SJSA1 (cell line): Measurements from ENCODE around the gene EPG5. TPM values are rescaled to one million over a fixed set of nuclear protein-coding genes. Genes with fewer than 3 reads are reported as not detected.

Experiments
- DNase-seq, 2 experiments: peaks; one replicate each; pipeline ENCODE4 v3.0.0-alpha.2; 2015 to 2020; ENCODE audit warnings: low spot score in 2 of 2, low read depth in 1 of 2
- H3K27ac ChIP-seq: fragments of 250-450 bp; sonication (Bioruptor Pico); 2 replicates; pipeline ENCODE4 v1.5.1; 2020; ENCODE audit warnings: mild to moderate bottlenecking, moderate library complexity
- H3K27me3 ChIP-seq: fragments of 250-450 bp; sonication (Bioruptor Pico); replicated peaks from 2 replicates; pipeline ENCODE4 v1.5.1; 2020; ENCODE audit warnings: mild to moderate bottlenecking, moderate library complexity
- H3K36me3 ChIP-seq: fragments of 250-450 bp; sonication (Bioruptor Pico); 2 replicates; pipeline ENCODE4 v1.5.1; 2020; ENCODE audit warnings: mild to moderate bottlenecking
- H3K4me1 ChIP-seq: fragments of 250-450 bp; sonication (Bioruptor Pico); replicated peaks from 2 replicates; pipeline ENCODE4 v1.6.1; 2021; ENCODE audit warnings: mild to moderate bottlenecking
- H3K4me3 ChIP-seq: fragments of 250-450 bp; sonication (Bioruptor Pico); 2 replicates; pipeline ENCODE4 v1.5.1; 2020; ENCODE audit warnings: mild to moderate bottlenecking
- H3K9me3 ChIP-seq: fragments of 250-450 bp; sonication (Bioruptor Pico); replicated peaks from 2 replicates; pipeline ENCODE4 v1.5.1; 2020; ENCODE audit warnings: mild to moderate bottlenecking
- total RNA-seq: library from RNA; depleted of rRNA; stranded (reverse); fragments of >200 nt; shearing (Covaris generic); gene quantifications from 2 replicates; pipeline ENCODE4 v1.2.3, GENCODE V29; 2014

EPG5 gene
- total RNA-seq, 1 experiment from 2014 or later = 14.8 TPM

- Histone ChIP-seq H3K27ac (no peak overlapping the region), H3K4me3 (no peak overlapping the region), H3K27me3 (no peaks in the 10 kb centered on the region), H3K36me3 (peaks cover 36% of the 10 kb centered on the region), H3K9me3 (no peaks in the 10 kb centered on the region), H3K4me1 (no peaks in the 10 kb centered on the region)
- no peak for DNase-seq
Measured at GRCh38 chr18:45889419-45890064, 77.6 kb downstream of the EPG5 start.

- Histone ChIP-seq H3K36me3 (peaks cover 38% of the 10 kb centered on the region), H3K9me3 (no peaks in the 10 kb centered on the region), H3K27me3 (no peaks in the 10 kb centered on the region), H3K27ac (no peak overlapping the region), H3K4me1 (no peaks in the 10 kb centered on the region), H3K4me3 (no peak overlapping the region)
- DNase-seq = no peak
Measured at GRCh38 chr18:45887585-45887984, 79.5 kb downstream of the EPG5 start.

GRCh38 chr18:45880876-45881558, 86.1 kb downstream of the EPG5 start:
- no peak for DNase-seq
- Histone ChIP-seq H3K27me3 (no peaks in the 10 kb centered on the region), H3K36me3 (peaks cover 57% of the 10 kb centered on the region), H3K27ac (no peak overlapping the region), H3K9me3 (no peaks in the 10 kb centered on the region), H3K4me1 (no peaks in the 10 kb centered on the region), H3K4me3 (no peak overlapping the region)

GRCh38 chr18:45879681-45880655, 87.2 kb downstream of the EPG5 start:
- Histone ChIP-seq H3K4me1 (no peaks in the 10 kb centered on the region), H3K4me3 (no peak overlapping the region), H3K36me3 (peaks cover 60% of the 10 kb centered on the region), H3K27me3 (no peaks in the 10 kb centered on the region), H3K9me3 (no peaks in the 10 kb centered on the region), H3K27ac (no peak overlapping the region)
- DNase-seq = peak; percentile 56 to 61

- Histone ChIP-seq H3K4me3 (no peak overlapping the region), H3K9me3 (no peaks in the 10 kb centered on the region), H3K36me3 (peaks cover 67% of the 10 kb centered on the region), H3K27me3 (no peaks in the 10 kb centered on the region), H3K27ac (no peak overlapping the region), H3K4me1 (no peaks in the 10 kb centered on the region)
- no peak for DNase-seq
Measured at GRCh38 chr18:45877403-45877802, 89.7 kb downstream of the EPG5 start.

GRCh38 chr18:45876161-45876560, 91.0 kb downstream of the EPG5 start:
- DNase-seq = no peak
- H3K27ac ChIP-seq = no peak overlapping the region
- H3K27me3 ChIP-seq = no peaks in the 10 kb centered on the region
- no peaks in the 10 kb centered on the region for H3K4me1 ChIP-seq
- H3K4me3 ChIP-seq = no peak overlapping the region
- H3K9me3 ChIP-seq = no peaks in the 10 kb centered on the region
- H3K36me3 ChIP-seq = peaks cover 71% of the 10 kb centered on the region

- Histone ChIP-seq H3K27ac (no peak overlapping the region), H3K4me1 (no peaks in the 10 kb centered on the region), H3K9me3 (no peaks in the 10 kb centered on the region), H3K4me3 (no peak overlapping the region), H3K36me3 (peaks cover 72% of the 10 kb centered on the region), H3K27me3 (no peaks in the 10 kb centered on the region)
- DNase-seq = no peak
Measured at GRCh38 chr18:45874491-45875184, 92.5 kb downstream of the EPG5 start.

GRCh38 chr18:45871431-45872084, 95.6 kb downstream of the EPG5 start:
- Histone ChIP-seq H3K36me3 (peaks cover 71% of the 10 kb centered on the region), H3K9me3 (no peaks in the 10 kb centered on the region), H3K4me3 (no peak overlapping the region), H3K27ac (no peak overlapping the region), H3K27me3 (no peaks in the 10 kb centered on the region), H3K4me1 (no peaks in the 10 kb centered on the region)
- no peak for DNase-seq

- Histone ChIP-seq H3K9me3 (no peaks in the 10 kb centered on the region), H3K4me1 (no peaks in the 10 kb centered on the region), H3K27ac (no peak overlapping the region), H3K36me3 (peaks cover 78% of the 10 kb centered on the region), H3K4me3 (no peak overlapping the region), H3K27me3 (no peaks in the 10 kb centered on the region)
- DNase-seq = no peak
Measured at GRCh38 chr18:45870419-45870818, 96.7 kb downstream of the EPG5 start.

- H3K9me3 ChIP-seq = peaks cover 4% of the 10 kb centered on the region; the same call in 1 of the 2 replicates
- no peak for DNase-seq
- H3K4me3 ChIP-seq = no peak overlapping the region
- no peak overlapping the region for H3K27ac ChIP-seq
- H3K4me1 ChIP-seq = peaks cover 10% of the 10 kb centered on the region
- no peaks in the 10 kb centered on the region for H3K27me3 ChIP-seq
- peaks cover 78% of the 10 kb centered on the region for H3K36me3 ChIP-seq
Measured at GRCh38 chr18:45865466-45865865, 101.7 kb downstream of the EPG5 start.

- DNase-seq = no peak
- Histone ChIP-seq H3K9me3 (peaks cover 4% of the 10 kb centered on the region; the same call in 1 of the 2 replicates), H3K27me3 (no peaks in the 10 kb centered on the region), H3K36me3 (peaks cover 79% of the 10 kb centered on the region), H3K4me3 (no peak overlapping the region), H3K4me1 (peaks cover 19% of the 10 kb centered on the region), H3K27ac (no peak overlapping the region)
Measured at GRCh38 chr18:45864081-45864480, 103.0 kb downstream of the EPG5 start.

- peaks cover 81% of the 10 kb centered on the region for H3K36me3 ChIP-seq
- DNase-seq = peak in 1 of 2 experiments; percentile 14
- peaks cover 4% of the 10 kb centered on the region; the same call in 1 of the 2 replicates for H3K9me3 ChIP-seq
- no peak overlapping the region for H3K4me3 ChIP-seq
- H3K27ac ChIP-seq = no peak overlapping the region
- H3K27me3 ChIP-seq = no peaks in the 10 kb centered on the region
- peaks cover 23% of the 10 kb centered on the region for H3K4me1 ChIP-seq
Measured at GRCh38 chr18:45863469-45863868, 103.7 kb downstream of the EPG5 start.

GRCh38 chr18:45861926-45862325, 105.2 kb downstream of the EPG5 start:
- H3K4me1 ChIP-seq = peaks cover 23% of the 10 kb centered on the region
- H3K27me3 ChIP-seq = no peaks in the 10 kb centered on the region
- peaks cover 4% of the 10 kb centered on the region; the same call in 1 of the 2 replicates for H3K9me3 ChIP-seq
- H3K4me3 ChIP-seq = no peak overlapping the region
- H3K36me3 ChIP-seq = peaks cover 82% of the 10 kb centered on the region
- H3K27ac ChIP-seq = no peak overlapping the region
- DNase-seq = no peak
